CD4-positive, CD25-positive, alpha-beta regulatory T cell (primary cell): ENCODE data around the gene AKT2. TPM values are rescaled to one million over a fixed set of nuclear protein-coding genes. Genes with fewer than 3 reads are reported as not detected.

Experiments used
- ATAC-seq, 2 donors: fragments of 150-1000 bp; cut with Tn5 transposase; one replicate each; pipeline ENCODE4 v1.10.0; 2021; ENCODE audit warnings: low read depth in 2 of 2, moderate number of reproducible peaks in 2 of 2, moderate library complexity in 1 of 2
- DNase-seq, 3 donors: peaks; one replicate each; pipeline versions ENCODE4 v3.0.0 to v3.0.0-alpha.2; 2012 to 2022; ENCODE audit warnings: mixed read lengths in 1 of 3
- H3K27ac ChIP-seq: one replicate; pipeline ENCODE4 v1.7.0; 2013; ENCODE audit warnings: mild to moderate bottlenecking, low read length; ENCODE audit not compliant: insufficient read depth, poor library complexity, severe bottlenecking
- H3K27me3 ChIP-seq: one replicate; pipeline ENCODE4 v1.7.0; 2013; ENCODE audit warnings: low read length; ENCODE audit not compliant: control insufficient read depth, insufficient read depth
- H3K36me3 ChIP-seq: one replicate; pipeline ENCODE4 v1.7.0; 2013; ENCODE audit warnings: mild to moderate bottlenecking, low read length, moderate library complexity; ENCODE audit not compliant: control insufficient read depth, insufficient read depth
- H3K4me1 ChIP-seq: 2 replicates; pipeline ENCODE4 v1.7.0; 2013; ENCODE audit warnings: mild to moderate bottlenecking, low read length; ENCODE audit not compliant: insufficient read depth, control insufficient read depth, poor library complexity, severe bottlenecking
- H3K4me3 ChIP-seq: one replicate; pipeline ENCODE4 v1.7.0; 2013; ENCODE audit warnings: low read depth, mild to moderate bottlenecking, low read length, moderate library complexity
- H3K9me3 ChIP-seq, 2 experiments: 1 replicate in 1 of 2; 2 replicates in 1 of 2; pipeline ENCODE4 v1.7.0; 2013; ENCODE audit warnings: low read length in 2 of 2, mild to moderate bottlenecking in 1 of 2, moderate library complexity in 1 of 2; ENCODE audit not compliant: control insufficient read depth in 2 of 2
- H3K27ac Mint-ChIP-seq, 3 donors: one replicate each; pipeline ENCODE4 v1.8.0; 2020 to 2022; ENCODE audit warnings: mild to moderate bottlenecking in 3 of 3, mixed read lengths in 3 of 3, moderate library complexity in 2 of 3
- H3K27me3 Mint-ChIP-seq: one replicate; pipeline ENCODE4 v1.8.0; 2022; ENCODE audit warnings: mild to moderate bottlenecking, mixed read lengths
- H3K36me3 Mint-ChIP-seq: one replicate; pipeline ENCODE4 v1.8.0; 2020; ENCODE audit warnings: mixed read lengths
- H3K4me1 Mint-ChIP-seq, 4 donors: one replicate each; pipeline ENCODE4 v1.8.0; 2020 to 2022; ENCODE audit warnings: mixed read lengths in 4 of 4, mild to moderate bottlenecking in 1 of 4
- H3K4me3 Mint-ChIP-seq, 4 donors: one replicate each; pipeline ENCODE4 v1.8.0; 2020 to 2022; ENCODE audit warnings: mild to moderate bottlenecking in 4 of 4, mixed read lengths in 4 of 4, moderate library complexity in 3 of 4
- H3K9me3 Mint-ChIP-seq, 7 donors: one replicate each; pipeline ENCODE4 v1.8.0; 2020 to 2022; ENCODE audit warnings: mixed read lengths in 7 of 7, mild to moderate bottlenecking in 3 of 7, moderate library complexity in 2 of 7
- polyA plus RNA-seq, 4 donors: library from polyadenylated mRNA; unstranded; fragments of 300-500 nt; fragmentation: Illumina TruSeq; gene quantifications; one replicate each; pipeline ENCODE4 v1.2.3, GENCODE V29; 2021
- total RNA-seq: library from RNA; stranded (reverse); gene quantifications from one replicate; pipeline ENCODE4 v1.2.3, GENCODE V29; 2022

Gene AKT2
- total and polyA plus RNA-seq, 5 donors from 2014 or later = 16.4 to 193 (median 25.1) TPM

DNA sequence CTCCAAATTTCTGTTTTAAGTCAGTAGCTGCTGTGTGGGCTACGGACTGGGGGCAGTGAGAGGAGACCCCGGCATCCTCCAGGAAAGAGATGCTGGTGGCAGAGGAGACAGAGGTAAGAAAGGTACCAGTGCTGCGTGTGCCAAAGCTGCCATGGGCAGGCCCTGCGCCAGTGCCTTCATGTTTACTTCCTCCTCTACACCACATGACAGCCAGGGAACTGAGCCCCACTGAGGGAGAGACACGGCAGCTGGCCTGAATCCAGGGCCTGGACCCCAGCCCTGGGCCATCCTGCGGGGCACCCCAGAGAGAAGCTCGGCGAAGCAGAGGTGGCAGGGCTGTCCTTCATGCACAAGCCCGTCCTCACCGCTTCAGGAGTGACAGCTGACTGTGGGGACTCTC lies 35.9 kb downstream of the AKT2 start:
- Mint-ChIP-seq H3K4me3 (no peak overlapping the region), H3K27ac (no peak overlapping the region), H3K27me3 (no peaks in the 10 kb centered on the region), H3K4me1 (peaks cover 4 to 36% (median 22%) of the 10 kb centered on the region in 4 donors), H3K9me3 (no peaks in the 10 kb centered on the region), H3K36me3 (peaks cover 30% of the 10 kb centered on the region)
- ATAC-seq (no peak), DNase-seq (no peak)
- Histone ChIP-seq H3K27me3 (no peaks in the 10 kb centered on the region), H3K4me3 (no peak overlapping the region), H3K27ac (no peak overlapping the region), H3K36me3 (peaks cover 32% of the 10 kb centered on the region), H3K9me3 (no peaks in the 10 kb centered on the region), H3K4me1 (no peaks in the 10 kb centered on the region)

DNA sequence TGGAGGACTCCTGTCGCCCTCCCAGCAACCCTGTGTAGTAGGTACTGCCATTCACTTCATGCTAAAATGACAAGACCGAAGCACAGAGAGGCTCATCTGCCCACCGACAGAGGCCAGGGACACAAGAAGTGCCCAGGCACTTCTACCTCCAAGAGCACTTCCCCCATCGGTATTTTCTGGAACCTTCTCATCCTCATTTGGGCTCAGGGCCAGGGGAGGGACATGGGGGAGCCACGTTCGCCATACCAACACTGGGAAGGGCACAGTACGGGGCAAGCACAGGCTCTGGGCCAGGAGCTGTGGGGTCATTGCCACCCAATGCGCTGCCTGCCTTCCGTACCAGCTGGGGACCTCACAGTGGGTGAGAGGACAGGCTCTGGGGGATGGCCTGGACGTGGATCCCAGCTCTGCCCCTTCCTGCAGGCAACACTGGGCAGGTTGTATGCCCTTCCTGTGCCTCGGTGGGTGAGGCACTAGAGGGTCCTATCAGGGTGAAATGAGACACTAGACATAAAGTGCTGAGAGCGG lies 37.3 kb downstream of the AKT2 start:
- Histone ChIP-seq H3K27ac (no peak overlapping the region), H3K4me1 (no peaks in the 10 kb centered on the region), H3K4me3 (no peak overlapping the region), H3K27me3 (no peaks in the 10 kb centered on the region), H3K9me3 (no peaks in the 10 kb centered on the region), H3K36me3 (peaks cover 19% of the 10 kb centered on the region)
- peaks cover 4 to 35% (median 19%) of the 10 kb centered on the region in 4 donors for H3K4me1 Mint-ChIP-seq
- H3K9me3 Mint-ChIP-seq = no peaks in the 10 kb centered on the region
- H3K4me3 Mint-ChIP-seq = no peak overlapping the region
- DNase-seq (no peak), ATAC-seq (no peak)
- peak overlapping the region in 1 of 3 donors; percentile 55 for H3K27ac Mint-ChIP-seq
- H3K36me3 Mint-ChIP-seq = peaks cover 24% of the 10 kb centered on the region
- no peaks in the 10 kb centered on the region for H3K27me3 Mint-ChIP-seq

DNA sequence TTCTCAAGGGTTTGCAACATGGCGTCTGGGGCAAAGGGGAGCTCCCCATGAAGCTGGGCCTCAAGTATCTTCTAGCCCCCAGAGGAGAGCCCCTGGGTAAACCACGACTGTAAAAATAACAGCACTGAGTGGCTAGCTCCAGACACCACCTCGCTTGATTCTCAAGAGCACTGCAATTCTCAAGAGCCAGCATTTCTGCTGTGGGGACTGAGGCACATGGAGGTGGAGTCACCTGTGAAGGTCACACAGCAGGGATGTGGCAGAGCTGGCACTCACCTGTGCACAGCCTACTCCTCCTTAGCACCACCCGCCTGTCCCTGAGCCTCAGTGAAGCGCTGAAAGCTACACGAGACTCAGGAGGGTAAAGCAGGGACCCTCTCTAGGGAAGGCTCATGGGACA lies 38.0 kb downstream of the AKT2 start:
- H3K4me3 Mint-ChIP-seq = no peak overlapping the region

GRCh38 chr19:40246292-40247073 lies 38.7 kb downstream of the AKT2 start:
- Mint-ChIP-seq H3K36me3 (peaks cover 14% of the 10 kb centered on the region), H3K4me1 (peaks cover 4 to 29% (median 11%) of the 10 kb centered on the region in 4 donors), H3K27me3 (no peaks in the 10 kb centered on the region), H3K27ac (peak overlapping the region in 1 of 3 donors; percentile 2), H3K4me3 (no peak overlapping the region), H3K9me3 (no peaks in the 10 kb centered on the region)
- ATAC-seq (no peak), DNase-seq (no peak)
- no peak overlapping the region for H3K4me3 ChIP-seq
- H3K36me3 ChIP-seq = peaks cover 22% of the 10 kb centered on the region
- H3K9me3 ChIP-seq = no peaks in the 10 kb centered on the region
- H3K27me3 ChIP-seq = no peaks in the 10 kb centered on the region
- H3K27ac ChIP-seq = no peak overlapping the region
- H3K4me1 ChIP-seq = no peaks in the 10 kb centered on the region

More for the DNA sequence above, 38.0 kb downstream of the AKT2 start:
- Mint-ChIP-seq H3K36me3 (peaks cover 18% of the 10 kb centered on the region), H3K4me1 (peaks cover 4 to 31% (median 13%) of the 10 kb centered on the region in 4 donors), H3K27ac (peak overlapping the region in 1 of 3 donors; percentile 55), H3K27me3 (no peaks in the 10 kb centered on the region), H3K9me3 (no peaks in the 10 kb centered on the region)
- Histone ChIP-seq H3K27ac (no peak overlapping the region), H3K27me3 (no peaks in the 10 kb centered on the region), H3K4me3 (no peak overlapping the region), H3K36me3 (peaks cover 18% of the 10 kb centered on the region), H3K4me1 (no peaks in the 10 kb centered on the region), H3K9me3 (no peaks in the 10 kb centered on the region)
- ATAC-seq = no peak
- DNase-seq = no peak

DNA sequence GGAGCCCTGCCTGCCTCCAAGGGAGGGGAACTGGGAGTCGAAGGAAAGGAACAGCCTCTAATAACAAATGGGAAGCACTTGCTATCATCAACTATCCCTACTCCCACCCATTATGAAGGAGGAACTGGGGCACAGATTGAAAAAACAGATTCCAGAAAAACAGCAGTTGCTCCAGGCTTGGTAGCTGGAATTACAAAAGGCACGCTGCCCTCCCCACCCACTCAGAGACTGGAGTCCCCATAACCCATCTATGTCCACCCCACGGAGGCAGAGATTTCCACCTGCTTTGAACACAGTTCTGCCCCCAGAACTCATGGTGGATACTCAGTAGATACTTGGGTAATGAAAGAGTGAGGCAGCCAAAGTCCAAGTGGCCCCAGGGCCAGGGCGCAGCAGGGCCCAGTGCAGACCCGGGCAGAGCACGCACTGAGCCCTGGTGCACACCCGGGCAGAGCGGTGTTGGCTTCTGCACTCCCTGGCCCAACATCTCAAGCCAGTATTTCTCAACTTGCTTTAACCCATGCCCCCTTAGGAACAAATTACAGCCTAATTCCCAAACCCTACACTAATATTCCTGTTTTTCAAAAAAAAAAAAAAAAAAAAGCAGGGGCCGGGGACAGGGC lies 39.5 kb downstream of the AKT2 start:
- DNase-seq (no peak), ATAC-seq (no peak)
- Histone ChIP-seq H3K4me1 (no peaks in the 10 kb centered on the region), H3K27me3 (no peaks in the 10 kb centered on the region), H3K4me3 (no peak overlapping the region), H3K36me3 (peaks cover 30% of the 10 kb centered on the region), H3K27ac (no peak overlapping the region), H3K9me3 (no peaks in the 10 kb centered on the region)
- Mint-ChIP-seq H3K36me3 (peaks cover 19% of the 10 kb centered on the region), H3K4me1 (peaks cover 4 to 28% (median 10%) of the 10 kb centered on the region in 4 donors), H3K9me3 (no peaks in the 10 kb centered on the region), H3K4me3 (no peak overlapping the region), H3K27me3 (no peaks in the 10 kb centered on the region), H3K27ac (no peak overlapping the region)

DNA sequence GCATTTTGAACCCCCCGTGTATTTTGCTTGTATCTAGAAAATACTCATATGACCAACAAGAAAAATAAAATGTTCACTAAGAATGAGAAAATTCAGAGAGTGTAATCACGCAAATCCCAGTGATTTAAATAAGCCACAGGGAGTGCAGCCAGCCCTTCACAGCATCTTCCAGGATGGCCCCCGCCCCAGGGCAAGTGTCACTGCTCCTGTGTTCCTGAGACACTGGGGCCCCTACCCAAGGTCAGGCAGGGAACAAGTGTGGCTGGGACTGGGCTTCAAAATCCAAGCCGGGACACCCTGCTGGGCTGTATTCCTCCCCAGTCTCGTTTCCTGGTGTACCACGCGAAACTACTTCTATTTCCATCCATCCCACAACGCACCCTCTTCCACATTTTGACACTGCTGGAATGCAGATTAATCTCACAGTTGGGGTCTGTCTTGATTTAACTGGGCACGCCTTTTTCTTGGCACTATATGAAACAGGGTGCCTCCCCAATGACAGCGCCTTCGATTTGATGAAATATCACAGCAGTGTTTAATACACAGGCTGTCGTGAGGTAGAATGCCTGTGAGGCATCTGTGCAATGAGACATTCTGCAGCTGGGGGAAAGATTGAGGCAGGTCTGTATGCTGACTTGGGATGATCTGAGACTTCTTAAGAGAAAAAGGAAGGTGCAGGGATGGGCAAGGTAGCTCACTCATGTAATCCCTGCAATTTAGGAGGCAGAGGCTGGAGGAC lies 40.4 kb downstream of the AKT2 start:
- Histone ChIP-seq H3K4me3 (no peak overlapping the region), H3K27me3 (no peaks in the 10 kb centered on the region), H3K4me1 (no peaks in the 10 kb centered on the region), H3K27ac (no peak overlapping the region), H3K36me3 (peaks cover 37% of the 10 kb centered on the region), H3K9me3 (no peaks in the 10 kb centered on the region)
- H3K9me3 Mint-ChIP-seq = no peaks in the 10 kb centered on the region
- peaks cover 4 to 28% (median 9%) of the 10 kb centered on the region in 4 donors for H3K4me1 Mint-ChIP-seq
- no peaks in the 10 kb centered on the region for H3K27me3 Mint-ChIP-seq
- no peak overlapping the region for H3K27ac Mint-ChIP-seq
- DNase-seq = no peak
- no peak overlapping the region for H3K4me3 Mint-ChIP-seq
- ATAC-seq = no peak
- peaks cover 16% of the 10 kb centered on the region for H3K36me3 Mint-ChIP-seq

- Mint-ChIP-seq H3K36me3 (peaks cover 18% of the 10 kb centered on the region), H3K27ac (no peak overlapping the region)
These were observed 42.0 kb downstream of the AKT2 start for GRCh38 chr19:40243181-40243580.

More at GRCh38 chr19:40243181-40243580, 42.0 kb downstream of the AKT2 start:
- peaks cover 4 to 25% (median 8%) of the 10 kb centered on the region in 4 donors for H3K4me1 Mint-ChIP-seq
- no peak overlapping the region for H3K4me3 Mint-ChIP-seq
- DNase-seq (no peak), ATAC-seq (no peak)
- no peaks in the 10 kb centered on the region for H3K27me3 Mint-ChIP-seq
- Histone ChIP-seq H3K9me3 (no peaks in the 10 kb centered on the region), H3K27ac (no peak overlapping the region), H3K27me3 (no peaks in the 10 kb centered on the region), H3K4me3 (no peak overlapping the region), H3K36me3 (peaks cover 46% of the 10 kb centered on the region), H3K4me1 (no peaks in the 10 kb centered on the region)
- no peaks in the 10 kb centered on the region for H3K9me3 Mint-ChIP-seq
